Activated CD4-positive, alpha-beta T cell treated with anti-CD3 and anti-CD28 coated beads, Interleukin-2, amount 50 U/mL, for 1 hour (primary cell): ENCODE data around the gene PSD4.

Experiments used
- DNase-seq: peaks from one replicate; pipeline ENCODE4 v3.0.0-alpha.2; 2020

The PSD4 gene

GRCh38 chr2:113169002-113169530 lies 4.7 kb upstream of the PSD4 start:
- DNase-seq, result no peak

DNA sequence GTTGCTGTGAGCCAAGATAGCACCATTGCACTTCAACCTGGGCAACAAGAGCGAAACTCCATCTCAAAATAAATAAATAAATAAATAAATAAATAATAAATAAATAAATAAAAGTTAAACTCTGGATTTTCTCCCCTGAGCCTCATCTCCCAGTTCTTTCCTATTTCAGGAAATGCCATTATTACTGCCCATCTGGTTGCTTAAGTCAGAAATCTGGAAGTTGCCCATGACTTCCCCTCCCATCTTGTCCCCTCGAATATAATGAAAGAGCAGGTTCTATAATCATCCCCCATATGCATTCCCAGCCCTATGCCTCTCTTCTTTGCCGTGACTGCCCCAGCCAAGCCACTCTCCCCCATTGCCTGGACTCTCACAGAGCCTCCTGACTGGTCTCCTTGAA lies 4.2 kb upstream of the PSD4 start:
- DNase-seq, result no peak

DNA sequence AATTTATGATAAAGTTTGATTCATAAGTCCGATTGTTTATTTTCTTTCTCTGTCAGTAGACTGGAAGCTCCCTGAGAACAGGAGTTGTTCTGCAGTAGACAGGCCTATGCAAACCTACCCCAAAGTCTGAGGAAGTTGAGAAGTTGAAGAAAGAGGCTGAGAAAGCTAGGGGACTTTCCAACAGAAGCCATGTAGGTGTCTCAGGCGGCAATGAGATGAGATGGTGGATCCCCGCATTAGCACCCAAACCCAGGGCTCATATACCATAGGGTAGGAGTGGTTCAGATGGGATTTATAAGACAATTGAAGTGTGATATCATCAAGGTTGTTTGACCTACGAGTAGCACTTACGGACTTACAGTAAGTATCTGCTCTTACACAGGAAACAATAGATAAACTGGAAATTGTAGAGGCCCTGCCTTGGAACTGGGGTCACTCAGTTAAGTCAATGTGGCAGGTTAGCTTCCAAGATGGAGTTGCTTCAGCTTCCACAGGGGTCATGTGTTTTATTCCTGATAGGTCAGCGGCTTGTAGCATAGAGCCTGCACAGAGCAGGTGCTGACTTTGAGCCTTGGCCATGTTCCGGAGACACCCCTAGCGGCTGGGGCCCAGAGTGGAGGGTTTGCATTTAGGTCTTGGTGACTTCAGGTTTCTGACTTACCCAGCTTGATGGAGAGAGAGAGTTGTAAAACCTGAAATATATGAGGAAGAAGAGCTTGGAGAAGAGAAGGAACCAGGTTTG lies 2.3 kb upstream of the PSD4 start:
- DNase-seq, result no peak

GRCh38 chr2:113172721-113173541 lies 840 bp upstream of the PSD4 start:
- DNase-seq, result no peak

DNA sequence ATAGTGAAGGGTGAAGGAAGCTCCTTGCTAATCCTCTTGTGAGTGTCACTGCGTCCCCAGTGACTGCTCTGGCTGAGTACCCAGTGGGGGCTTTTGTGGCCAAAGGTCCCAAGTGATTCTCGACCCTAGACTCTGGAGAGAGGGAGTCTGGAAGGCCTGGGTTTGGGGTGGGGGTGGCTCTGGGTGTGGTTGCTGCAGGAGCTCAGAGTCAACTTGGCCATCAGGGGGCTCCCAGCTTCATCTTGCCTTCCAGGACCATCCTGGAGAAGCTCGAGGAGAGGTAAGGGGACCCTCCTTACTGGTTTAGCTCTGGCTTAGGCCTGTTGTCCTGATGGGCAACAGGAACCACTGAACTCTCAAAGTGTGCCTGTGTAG lies 592 bp downstream of the PSD4 start:
- DNase-seq, result no peak

GRCh38 chr2:113175042-113175628 lies 1.4 kb downstream of the PSD4 start:
- DNase-seq, result peak; percentile 50

- no peak for DNase-seq
Observed at GRCh38 chr2:113175736-113176695, 2.2 kb downstream of the PSD4 start.

GRCh38 chr2:113176696-113177355 lies 3.1 kb downstream of the PSD4 start:
- DNase-seq, result no peak

- DNase-seq, result no peak
Observed at GRCh38 chr2:113178069-113178746, 4.4 kb downstream of the PSD4 start.

DNA sequence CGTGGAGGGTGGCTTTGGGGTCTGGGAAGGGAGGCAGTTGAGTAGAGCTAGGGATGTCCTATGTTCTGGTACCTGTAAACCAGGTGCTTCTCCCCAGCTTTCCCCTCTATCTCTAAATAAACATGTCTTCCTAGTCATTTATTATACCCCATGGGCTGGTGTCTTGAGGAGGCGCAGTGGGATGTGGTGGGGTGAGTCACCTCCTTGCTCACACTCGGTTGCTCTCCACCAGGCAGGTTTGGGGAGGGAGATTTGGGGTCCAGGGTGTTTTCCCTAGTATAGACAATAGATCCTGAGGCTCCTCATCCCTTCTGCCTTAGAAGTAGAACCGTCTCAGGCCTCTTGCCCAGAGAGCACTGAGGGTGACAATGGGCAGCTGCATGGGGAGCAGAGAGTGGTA lies 5.1 kb downstream of the PSD4 start:
- DNase-seq, result peak; percentile 31

- DNase-seq, result no peak
Observed at GRCh38 chr2:113179446-113180045, 5.8 kb downstream of the PSD4 start.

GRCh38 chr2:113180131-113180946 lies 6.6 kb downstream of the PSD4 start:
- no peak for DNase-seq

GRCh38 chr2:113181258-113182051 lies 7.7 kb downstream of the PSD4 start:
- DNase-seq, result no peak

- no peak for DNase-seq
Observed at GRCh38 chr2:113182471-113183260, 8.9 kb downstream of the PSD4 start.

DNA sequence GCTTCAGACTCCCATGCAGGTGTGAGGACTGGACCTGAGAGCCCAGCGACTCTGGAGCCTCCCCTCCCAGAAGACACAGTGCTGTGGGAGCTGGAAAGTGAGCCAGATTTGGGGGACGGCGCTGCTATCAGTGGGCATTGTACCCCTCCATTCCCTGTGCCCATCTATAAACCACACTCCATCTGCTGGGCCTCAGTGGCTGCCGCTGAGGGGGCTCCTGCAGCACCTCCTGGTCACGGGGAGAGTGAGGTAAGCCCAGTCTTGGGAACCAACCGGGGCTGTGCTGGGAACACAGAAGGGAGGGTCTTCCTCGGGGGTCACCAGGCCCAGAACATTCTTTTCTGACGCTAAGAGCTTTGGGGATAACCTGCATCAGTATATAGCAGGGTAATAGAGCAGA lies 9.5 kb downstream of the PSD4 start:
- no peak for DNase-seq

- no peak for DNase-seq
Observed at GRCh38 chr2:113183703-113184102, 9.9 kb downstream of the PSD4 start.

GRCh38 chr2:113184531-113185230 lies 10.9 kb downstream of the PSD4 start:
- no peak for DNase-seq
